NCI-H146 treated with DMSO at 0.1 percent for 48 hours (cell line): Measurements from ENCODE around the gene ADAMTSL2.
"Not testable (repeated sequence)": the region's sequence is repeated elsewhere in the genome, so short reads cannot be mapped to it uniquely, and the experiment has no call there.

Experiments used
- DNase-seq: peaks from one replicate; lab custom pipeline; 2025; ENCODE audit not compliant: unreplicated experiment; lab: John Stamatoyannopoulos, UW

Gene ADAMTSL2

GRCh38 chr9:133554729-133555128 is 20.2 kb downstream of the ADAMTSL2 start:
- no peak for DNase-seq

DNA sequence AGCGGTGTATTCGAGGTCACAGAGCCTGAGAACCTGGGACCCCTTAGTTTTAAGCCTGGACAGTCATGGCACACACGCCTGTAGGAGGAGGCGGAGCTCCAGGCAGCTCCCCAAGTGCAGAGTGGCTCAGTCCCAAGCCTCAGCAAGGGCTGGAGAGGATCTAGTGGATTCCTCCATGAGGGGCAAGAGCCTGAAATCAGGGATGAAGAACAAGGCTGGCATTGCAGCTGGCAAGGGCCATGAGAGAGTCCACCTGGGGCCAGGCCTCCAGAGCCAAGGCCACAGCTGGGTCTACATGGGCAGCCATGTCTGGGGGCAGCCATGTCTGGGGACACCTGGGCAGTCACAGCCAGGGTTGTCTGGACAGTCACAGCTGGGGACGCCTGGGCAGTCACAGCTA is 21.9 kb downstream of the ADAMTSL2 start:
- DNase-seq, result no peak

DNA sequence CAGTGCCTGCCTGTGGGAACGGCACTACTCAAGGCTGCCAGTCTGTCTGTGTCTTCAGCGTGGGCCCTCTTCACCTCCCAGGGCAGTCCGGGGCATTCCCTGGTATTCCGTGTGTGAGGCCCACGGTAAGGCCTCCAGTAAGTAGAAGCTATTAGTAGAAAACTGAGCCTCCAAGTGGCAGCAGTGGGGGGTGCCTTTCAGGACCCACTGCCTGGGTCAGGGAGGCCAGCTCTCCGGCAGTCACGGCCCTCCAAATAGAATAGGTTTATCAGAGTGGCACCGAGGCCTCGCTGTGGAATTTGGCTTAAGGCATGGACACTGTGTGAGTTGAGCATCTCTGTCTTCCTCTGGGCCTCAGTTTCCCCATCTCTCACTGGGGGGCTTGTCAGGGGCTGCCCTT is 23.1 kb downstream of the ADAMTSL2 start:
- no peak for DNase-seq

DNA sequence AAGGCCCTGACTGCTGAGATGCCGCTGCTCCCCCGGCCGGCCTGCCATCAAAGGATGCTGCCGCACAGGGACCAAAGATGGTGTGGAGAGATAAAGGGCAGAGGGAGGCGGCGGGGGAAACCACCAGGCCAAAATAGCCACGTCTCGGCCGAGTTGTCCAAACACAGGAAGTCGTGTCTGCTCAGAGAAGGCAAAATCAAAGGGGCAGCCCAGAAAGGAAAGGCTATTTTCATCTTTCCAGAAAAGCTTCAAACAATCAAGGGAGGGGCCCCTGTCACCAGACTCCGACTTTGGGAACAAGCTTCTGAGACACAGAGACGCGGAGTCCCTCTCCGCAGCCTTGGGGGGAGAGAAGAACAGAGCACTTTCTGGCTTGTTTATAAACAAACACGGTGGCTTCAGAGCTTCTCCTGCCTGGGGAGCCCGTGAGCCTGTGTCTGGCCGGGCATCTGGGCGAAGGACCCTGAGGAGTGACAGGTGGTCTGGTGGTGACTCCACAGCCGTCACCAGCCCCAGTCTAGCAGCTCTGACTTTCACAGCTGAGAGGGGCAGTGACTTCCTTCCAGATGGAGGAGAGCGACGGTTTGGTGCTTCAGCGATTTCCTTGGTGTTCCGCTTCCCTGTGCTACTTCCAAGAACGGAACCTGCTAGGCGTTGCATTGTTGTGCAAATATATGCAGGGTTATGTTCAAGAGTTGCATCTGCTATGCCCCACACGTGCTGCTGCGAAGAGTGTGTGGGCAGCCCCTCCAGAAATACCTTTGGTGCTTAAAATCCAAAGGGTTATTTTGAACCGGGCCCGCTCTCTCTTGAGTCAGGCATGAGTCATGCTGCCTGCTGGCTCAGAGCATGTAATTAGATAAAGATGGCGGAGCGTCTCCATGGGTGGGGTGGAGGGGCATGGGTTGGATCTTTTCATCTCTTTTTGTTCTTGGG is 24.0 kb downstream of the ADAMTSL2 start:
- no peak for DNase-seq

DNA sequence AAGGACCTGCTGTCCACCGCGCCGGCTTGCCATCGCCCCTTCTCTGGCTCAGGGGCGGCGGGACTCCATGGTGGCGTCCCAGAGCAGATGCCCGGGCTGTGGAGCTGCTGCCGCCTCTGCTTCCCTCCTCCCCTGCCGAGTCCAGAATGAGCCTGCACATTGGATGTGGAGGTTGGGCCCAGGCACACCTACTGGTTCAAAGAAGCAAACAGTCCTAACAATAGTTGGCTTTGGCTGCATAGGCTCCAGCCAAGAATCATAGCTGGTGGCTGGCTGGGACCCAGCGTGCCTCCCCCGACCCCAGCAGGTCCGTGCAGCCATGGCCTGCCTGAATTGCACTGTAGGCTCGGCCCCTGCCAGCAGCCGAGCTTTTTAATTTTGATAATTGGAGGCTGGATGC is 25.8 kb downstream of the ADAMTSL2 start:
- no peak for DNase-seq

- DNase-seq, result no peak
These were observed 26.4 kb downstream of the ADAMTSL2 start for GRCh38 chr9:133560944-133561343.

DNA sequence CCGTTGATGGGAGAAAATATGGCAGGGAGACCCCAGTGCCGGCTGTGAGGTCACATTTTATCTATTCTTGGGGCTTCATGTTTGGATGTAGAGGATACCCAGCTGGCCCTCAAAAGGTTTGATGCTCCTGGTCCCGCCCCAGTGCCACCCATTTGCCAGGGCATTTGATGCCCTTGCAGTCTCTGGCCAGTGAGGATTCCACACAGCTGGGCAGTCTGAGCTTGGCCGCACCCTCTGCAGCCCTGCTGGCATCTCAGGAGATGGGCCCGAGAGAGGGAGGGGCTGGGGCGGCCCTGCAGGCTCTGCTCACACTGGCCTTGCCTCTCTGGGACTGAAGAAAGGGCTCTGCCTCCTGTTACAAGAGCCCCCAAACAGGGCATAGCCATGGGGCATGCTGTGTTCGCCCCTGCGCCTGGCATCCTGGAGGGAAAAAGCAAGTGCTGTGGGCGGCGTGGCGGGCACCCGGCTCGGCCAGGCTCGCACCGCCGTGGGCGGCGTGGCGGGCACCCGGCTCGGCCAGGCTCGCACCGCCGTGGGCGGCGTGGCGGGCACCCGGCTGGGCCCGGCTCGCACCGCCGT is 27.6 kb downstream of the ADAMTSL2 start:
- DNase-seq, result no peak

GRCh38 chr9:133562611-133563290 is 28.2 kb downstream of the ADAMTSL2 start:
- DNase-seq, result no peak

DNA sequence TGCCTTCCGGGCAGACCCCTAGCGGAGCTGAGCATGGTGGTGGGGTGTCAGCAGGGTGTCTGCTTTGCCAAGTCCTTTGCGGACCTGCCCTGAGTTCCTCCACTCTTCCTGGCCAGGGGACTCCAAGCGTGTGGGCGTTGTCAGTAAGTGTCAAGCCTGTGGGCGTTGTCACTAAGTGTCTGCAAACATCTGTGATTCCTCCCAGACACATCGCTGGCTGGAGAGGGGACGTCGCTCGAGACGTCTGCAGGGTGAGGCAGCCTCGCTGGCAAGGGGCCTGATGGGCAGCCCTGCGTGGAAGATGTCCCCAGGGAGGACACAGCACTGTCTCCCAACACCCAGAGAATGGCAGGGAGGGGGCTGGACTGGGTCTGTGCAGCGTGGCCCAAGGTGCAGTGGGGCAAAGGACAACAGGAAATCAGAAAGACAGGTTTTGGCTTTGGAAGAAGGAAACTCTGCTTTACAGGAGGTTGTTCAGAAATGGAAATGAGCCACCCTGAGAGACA is 28.8 kb downstream of the ADAMTSL2 start:
- DNase-seq, result no peak

GRCh38 chr9:133563814-133564213 is 29.3 kb downstream of the ADAMTSL2 start:
- not testable (repeated sequence) for DNase-seq

- DNase-seq, result no peak
These were observed 30.1 kb downstream of the ADAMTSL2 start for GRCh38 chr9:133564451-133565116.

- DNase-seq, result no peak
These were observed 31.9 kb downstream of the ADAMTSL2 start for GRCh38 chr9:133566382-133566781.

- no peak for DNase-seq
These were observed 32.3 kb downstream of the ADAMTSL2 start for GRCh38 chr9:133566817-133567216.

DNA sequence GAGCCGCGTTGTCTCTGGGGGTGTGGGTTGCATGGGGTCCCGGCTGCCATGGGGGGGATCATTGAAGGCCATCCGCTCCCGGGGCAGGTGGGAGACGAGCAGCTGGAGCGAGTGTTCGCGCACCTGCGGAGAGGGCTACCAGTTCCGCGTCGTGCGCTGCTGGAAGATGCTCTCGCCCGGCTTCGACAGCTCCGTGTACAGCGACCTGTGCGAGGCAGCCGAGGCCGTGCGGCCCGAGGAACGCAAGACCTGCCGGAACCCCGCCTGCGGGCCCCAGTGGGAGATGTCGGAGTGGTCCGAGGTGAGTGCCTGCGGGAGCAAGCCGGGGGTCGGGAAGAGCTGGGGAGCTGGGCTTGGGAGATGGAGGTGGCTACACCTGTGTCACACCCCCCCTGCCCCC is 33.7 kb downstream of the ADAMTSL2 start:
- DNase-seq, result no peak

GRCh38 chr9:133569121-133569785 is 34.7 kb downstream of the ADAMTSL2 start:
- DNase-seq, result no peak

DNA sequence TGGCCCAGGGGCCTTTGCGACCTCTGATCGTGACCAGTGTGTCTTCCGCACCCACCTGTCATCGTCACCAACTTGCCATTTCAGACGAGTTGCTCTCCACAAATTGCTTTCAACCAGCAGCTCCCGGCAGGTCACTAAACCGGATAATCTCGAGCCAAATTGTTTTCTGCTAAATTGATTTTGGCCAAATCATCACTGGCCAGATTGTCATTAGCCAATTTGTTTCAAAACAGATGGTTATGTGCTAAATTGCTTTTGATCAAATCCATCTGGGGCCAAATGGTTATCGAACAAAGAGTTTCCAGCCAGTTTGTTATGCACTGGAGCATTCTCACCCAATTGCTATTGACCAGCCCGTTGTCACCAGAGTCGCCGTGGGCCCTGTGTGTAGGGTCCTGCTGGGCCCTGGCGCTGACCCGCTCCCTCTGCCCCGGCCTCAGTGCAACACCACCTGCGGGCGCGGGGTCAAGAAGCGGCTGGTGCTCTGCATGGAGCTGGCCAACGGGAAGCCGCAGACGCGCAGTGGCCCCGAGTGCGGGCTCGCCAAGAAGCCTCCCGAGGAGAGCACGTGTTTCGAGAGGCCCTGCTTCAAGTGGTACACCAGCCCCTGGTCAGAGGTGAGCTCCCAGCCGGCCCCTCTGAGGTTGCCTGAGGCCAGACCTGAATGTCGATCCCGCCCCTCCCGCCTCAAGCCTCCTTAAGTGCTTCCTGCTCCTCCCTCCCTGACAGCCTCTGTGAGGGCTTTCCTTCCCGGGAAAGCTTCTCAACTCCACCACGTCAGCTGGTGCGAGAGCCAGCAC is 35.6 kb downstream of the ADAMTSL2 start:
- no peak for DNase-seq

DNA sequence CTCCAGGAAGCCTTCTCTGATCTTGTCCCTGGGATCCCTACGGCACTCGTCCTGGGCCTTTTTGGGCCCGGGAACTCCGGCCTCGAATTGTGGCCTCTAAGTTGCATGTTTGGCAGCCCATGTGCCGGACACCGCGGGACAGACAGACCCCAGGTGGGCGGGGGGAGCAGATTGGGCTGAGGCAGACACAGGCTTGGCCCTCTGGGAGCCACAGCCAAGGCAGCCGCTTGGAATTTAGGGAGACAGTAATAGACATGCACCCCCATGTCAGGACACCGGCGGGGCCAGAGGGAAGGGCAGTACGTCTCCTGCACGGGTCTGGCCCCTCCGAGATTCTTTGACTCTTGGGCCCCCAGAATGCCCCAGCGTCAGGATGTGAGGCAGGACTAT is 36.2 kb downstream of the ADAMTSL2 start:
- no peak for DNase-seq

- DNase-seq, result no peak
These were observed 36.9 kb downstream of the ADAMTSL2 start for GRCh38 chr9:133571391-133571890.

- DNase-seq, result no peak
These were observed 37.5 kb downstream of the ADAMTSL2 start for GRCh38 chr9:133571896-133572595.
